Suprapubic skin (tissue), 3 donors: ENCODE data around the gene RAD9A.

ENCODE experiments used
- CTCF ChIP-seq, 2 donors: fragments of 200-600 bp in 1 of 2; fragments of 450-650 bp in 1 of 2; sonication (generic) in 1 of 2; IDR thresholded peaks; one replicate each; pipeline ENCODE4 v1.5.1; 2016 to 2019; ENCODE audit warnings: antibody characterized with exemption in 2 of 2, mild to moderate bottlenecking in 1 of 2, moderate library complexity in 1 of 2
- POLR2AphosphoS5 ChIP-seq, 3 donors: sonication (generic); formaldehyde crosslinking; IDR thresholded peaks; one replicate each; pipeline ENCODE4 v1.6.1; 2017; ENCODE audit warnings: antibody characterized with exemption in 3 of 3

- TF ChIP-seq POLR2AphosphoS5 (IDR thresholded peaks at IDR 0.05) (no peak), CTCF (IDR thresholded peaks at IDR 0.05) (no peak)
Observed at GRCh38 chr11:67356387-67356863, 35.4 kb upstream of the RAD9A start.
